Endothelial cell of umbilical vein (primary cell): Measurements from ENCODE around the gene FAM135A. TPM values are rescaled to one million over a fixed set of nuclear protein-coding genes. Genes with fewer than 3 reads are reported as not detected.
"Not testable (repeated sequence)": the region's sequence is repeated elsewhere in the genome, so short reads cannot be mapped to it uniquely, and the experiment has no call there.

Experiments used
- BruUV-seq: library from RNA; stranded (reverse); fragments of 400-500 nt; replicated peaks from 2 replicates; lab custom pipeline; 2021; lab: Mats Ljungman, UMichigan
- CTCF ChIA-PET: fragments of 300-600, 350-600 bp; sonication (Branson Sonifier 250); formaldehyde crosslinking; loops from one replicate; lab custom pipeline; 2021; ENCODE audit warnings: antibody characterized with exemption, inconsistent platforms; lab: Charles Lee
- POLR2A ChIA-PET: fragments of 300-600, 350-600 bp; sonication (Branson Sonifier 250); formaldehyde crosslinking; loops from one replicate; lab custom pipeline; 2021; ENCODE audit warnings: antibody characterized with exemption, inconsistent platforms; lab: Charles Lee
- DNase-seq: peaks from one replicate; pipeline ENCODE4 v3.0.0-alpha.2; 2011; ENCODE audit warnings: low read depth, low spot score
- FAIRE-seq: peaks from 2 replicates; lab custom pipeline; 2011; peaks lifted over from hg19 to GRCh38; lab: Jason Lieb, UNC
- H2AFZ ChIP-seq: 2 replicates; pipeline ENCODE4 v1.6.0; 2012; ENCODE audit warnings: low read depth, low read length, control low read depth, inconsistent platforms
- H3K27ac ChIP-seq: 2 replicates; pipeline ENCODE4 v1.5.1; 2011; ENCODE audit warnings: low read depth, mild to moderate bottlenecking, control low read depth, low read length, moderate library complexity; ENCODE audit not compliant: insufficient read depth
- H3K27me3 ChIP-seq, 2 experiments: 2 replicates each; pipeline versions ENCODE4 v1.6.0 to v1.6.1; 2011; ENCODE audit warnings: low read length in 2 of 2, mixed read lengths in 1 of 2; ENCODE audit not compliant: control insufficient read depth in 2 of 2, insufficient read depth in 2 of 2
- H3K36me3 ChIP-seq, 2 experiments: 2 replicates in 1 of 2; 3 replicates in 1 of 2; pipeline ENCODE4 v1.5.1; 2011; ENCODE audit warnings: low read length in 2 of 2, mild to moderate bottlenecking in 1 of 2, moderate library complexity in 1 of 2; ENCODE audit not compliant: control insufficient read depth in 2 of 2, insufficient read depth in 2 of 2; ENCODE audit errors: extremely low read depth in 1 of 2
- H3K4me1 ChIP-seq: 3 replicates; pipeline ENCODE4 v1.5.1; 2011; ENCODE audit warnings: mild to moderate bottlenecking, low read length; ENCODE audit not compliant: control insufficient read depth, insufficient read depth; ENCODE audit errors: extremely low read depth
- H3K4me2 ChIP-seq: 2 replicates; pipeline ENCODE4 v1.6.1; 2011; ENCODE audit warnings: low read length, control low read depth, mixed read lengths; ENCODE audit not compliant: insufficient read depth
- H3K4me3 ChIP-seq, 3 experiments: fragments of 200-600 bp in 1 of 3; sonication (generic), shearing (Covaris generic) in 1 of 3; replicated peaks in 1 of 3; 2 replicates each; pipeline ENCODE4 v1.5.1; 2011 to 2016; ENCODE audit warnings: control low read depth in 3 of 3, low read length in 3 of 3, mild to moderate bottlenecking in 2 of 3, inconsistent platforms in 1 of 3, low read depth in 1 of 3, moderate library complexity in 1 of 3; ENCODE audit not compliant: insufficient read depth in 1 of 3
- H3K79me2 ChIP-seq: 2 replicates; pipeline ENCODE4 v1.6.0; 2012; ENCODE audit warnings: low read length, inconsistent platforms; ENCODE audit not compliant: control insufficient read depth, insufficient read depth
- H3K9ac ChIP-seq: replicated peaks from 2 replicates; pipeline ENCODE3; 2011; ENCODE audit warnings: low read length, control low read depth; ENCODE audit not compliant: insufficient read depth; ENCODE audit errors: extremely low read depth
- H3K9me1 ChIP-seq: replicated peaks from 3 replicates; pipeline ENCODE4 v1.6.0; 2011; ENCODE audit warnings: mild to moderate bottlenecking, low read length; ENCODE audit not compliant: control insufficient read depth, insufficient read depth; ENCODE audit errors: extremely low read depth
- H3K9me3 ChIP-seq: replicated peaks from 2 replicates; pipeline ENCODE4 v1.5.1; 2012; ENCODE audit warnings: low read length, inconsistent platforms; ENCODE audit not compliant: control insufficient read depth, insufficient read depth
- H4K20me1 ChIP-seq: replicated peaks from 2 replicates; pipeline ENCODE3; 2011; ENCODE audit warnings: mild to moderate bottlenecking, low read length; ENCODE audit not compliant: control insufficient read depth, insufficient read depth; ENCODE audit errors: extremely low read depth
- CTCF ChIP-seq, 2 donors: IDR thresholded peaks; 1 replicate in 1 of 2; 2 replicates in 1 of 2; pipeline ENCODE4 v1.5.1; 2011; ENCODE audit warnings: low read length in 2 of 2, mild to moderate bottlenecking in 2 of 2, moderate library complexity in 2 of 2, control low read depth in 1 of 2, inconsistent platforms in 1 of 2, low read depth in 1 of 2; ENCODE audit not compliant: insufficient read depth in 1 of 2; ENCODE audit errors: extremely low read depth in 1 of 2
- EZH2 ChIP-seq: IDR thresholded peaks from 2 replicates; pipeline ENCODE4 v1.6.1; 2012; ENCODE audit warnings: borderline replicate concordance, low read depth, mild to moderate bottlenecking, moderate library complexity, low read length, inconsistent platforms; ENCODE audit not compliant: severe bottlenecking
- FOS ChIP-seq: IDR thresholded peaks from 2 replicates; pipeline ENCODE4 v1.6.1; 2011; ENCODE audit warnings: mild to moderate bottlenecking, low read length, moderate library complexity, borderline replicate concordance; ENCODE audit not compliant: insufficient read depth
- GATA2 ChIP-seq: IDR thresholded peaks from 2 replicates; pipeline ENCODE4 v1.7.0; 2011; ENCODE audit warnings: low read depth, mild to moderate bottlenecking, moderate library complexity, mixed read lengths, low read length; ENCODE audit not compliant: insufficient read length, insufficient read depth
- JUN ChIP-seq: IDR thresholded peaks from 2 replicates; pipeline ENCODE4 v1.6.1; 2011; ENCODE audit warnings: borderline replicate concordance, low read depth; ENCODE audit not compliant: insufficient read length, insufficient read depth
- MAX ChIP-seq: IDR thresholded peaks from 2 replicates; pipeline ENCODE4 v1.6.1; 2011; ENCODE audit not compliant: insufficient read depth, insufficient read length
- MYC ChIP-seq: IDR thresholded peaks from one replicate; pipeline ENCODE4 v1.6.1; 2011; ENCODE audit warnings: mild to moderate bottlenecking, low read depth, low read length
- POLR2A ChIP-seq: IDR thresholded peaks from 2 replicates; pipeline ENCODE4 v1.6.1; 2012; ENCODE audit warnings: low read depth, mild to moderate bottlenecking, control low read depth, low read length
- POLR2AphosphoS5 ChIP-seq: IDR thresholded peaks from 2 replicates; pipeline ENCODE4 v1.6.1; 2012; ENCODE audit warnings: low read depth, mild to moderate bottlenecking, control low read depth, low read length, moderate library complexity; ENCODE audit not compliant: insufficient read depth
- dilution Hi-C: fragments of 300-500 bp; cut with MboI; formaldehyde crosslinking; loops from one replicate; pipeline ENCODE4 v1.15.0; 2019; ENCODE audit warnings: low sequenced_read_pairs; ENCODE audit not compliant: extremely low pct_ligation_motif_present
- intact Hi-C: fragments of 100-400 bp; cut with micrococcal nuclease; formaldehyde crosslinking; loops from one replicate; pipeline ENCODE4 v1.10.0; 2022
- polyA plus RNA-seq, 4 experiments: library from polyadenylated mRNA; depleted of rRNA in 3 of 4; stranded (reverse) in 3 of 4; unstranded in 1 of 4; fragments of >200 nt; gene quantifications; 2 replicates each; pipeline versions ENCODE4 v1.2.1 to v1.2.3, GENCODE V29; 2011 to 2012; ENCODE audit warnings: missing spikeins in 1 of 4
- total RNA-seq: library from RNA; stranded (reverse); gene quantifications from 2 replicates; pipeline ENCODE4 v1.2.3, GENCODE V29; 2021

The FAM135A gene
- total and polyA plus RNA-seq, 2 donors (not counting 3 experiments of a cell fraction or from before 2014, with no cell fraction given), result 3.7 to 9.6 TPM

- H2AFZ ChIP-seq, H3K27ac ChIP-seq, H4K20me1 ChIP-seq, BruUV-seq, H3K4me3 ChIP-seq, DNase-seq, POLR2A ChIA-PET, H3K36me3 ChIP-seq, H3K4me2 ChIP-seq, CTCF ChIA-PET, dilution Hi-C loops, intact Hi-C loops, H3K4me1 ChIP-seq, H3K9me1 ChIP-seq, FAIRE-seq, H3K9ac ChIP-seq, H3K9me3 ChIP-seq, H3K79me2 ChIP-seq, H3K27me3 ChIP-seq: not testable (repeated sequence)
These were observed 73.3 kb downstream of the FAM135A start for GRCh38 chr6:70486638-70487037.

- Histone ChIP-seq H3K27me3 (no peaks in the 10 kb centered on the region), H3K27ac (no peak overlapping the region), H4K20me1 (no peaks in the 10 kb centered on the region), H3K4me1 (no peaks in the 10 kb centered on the region), H3K9ac (no peak overlapping the region), H3K79me2 (no peaks in the 10 kb centered on the region), H3K4me3 (no peak overlapping the region), H3K4me2 (no peak overlapping the region), H2AFZ (no peak overlapping the region), H3K36me3 (no peaks in the 10 kb centered on the region), H3K9me1 (no peaks in the 10 kb centered on the region), H3K9me3 (no peaks in the 10 kb centered on the region)
- FAIRE-seq (no peak), DNase-seq (no peak)
- dilution Hi-C loops, result no loop called here
- intact Hi-C loops, result no loop called here
- BruUV-seq, result no TSS peak
- TF ChIP-seq FOS (no peak), POLR2AphosphoS5 (no peak), MYC (no peak), POLR2A (no peak), EZH2 (no peak), GATA2 (no peak), JUN (no peak), MAX (no peak), CTCF (IDR thresholded peaks at IDR 0.05; ENCODE audit: extremely low read depth in 1 of 2, insufficient read depth in 1 of 2, low read depth in 1 of 2, low read length in 2 of 2) (no peak)
- POLR2A ChIA-PET, result no interaction called here
- CTCF ChIA-PET, result no interaction called here
These were observed 76.1 kb downstream of the FAM135A start for GRCh38 chr6:70489364-70489763.
